OCI-M2 (cell line): ENCODE data around the gene AFAP1.
"Not testable (repeated sequence)": the region's sequence is repeated elsewhere in the genome, so short reads cannot be mapped to it uniquely, and the experiment has no call there.

Experiments
- DNase-seq: peaks from one replicate; lab custom pipeline; 2025; ENCODE audit not compliant: unreplicated experiment; lab: John Stamatoyannopoulos, UW

AFAP1 gene

GRCh38 chr4:7918187-7918586 is 21.5 kb downstream of the AFAP1 start:
- DNase-seq, result not testable (repeated sequence)

- no peak for DNase-seq
These were observed 22.0 kb downstream of the AFAP1 start for GRCh38 chr4:7917669-7918068.

- DNase-seq, result no peak
These were observed 23.8 kb downstream of the AFAP1 start for GRCh38 chr4:7915875-7916242.

- no peak for DNase-seq
These were observed 26.8 kb downstream of the AFAP1 start for GRCh38 chr4:7912826-7913225.

GRCh38 chr4:7910952-7911578 is 28.6 kb downstream of the AFAP1 start:
- no peak for DNase-seq

GRCh38 chr4:7910263-7910896 is 29.3 kb downstream of the AFAP1 start:
- DNase-seq, result no peak

- DNase-seq, result no peak
These were observed 30.0 kb downstream of the AFAP1 start for GRCh38 chr4:7909463-7910262.

- DNase-seq, result no peak
These were observed 31.0 kb downstream of the AFAP1 start for GRCh38 chr4:7908668-7909067.

GRCh38 chr4:7907142-7907541 is 32.5 kb downstream of the AFAP1 start:
- no peak for DNase-seq

GRCh38 chr4:7906171-7906701 is 33.4 kb downstream of the AFAP1 start:
- no peak for DNase-seq

- no peak for DNase-seq
These were observed 34.4 kb downstream of the AFAP1 start for GRCh38 chr4:7904952-7905915.

GRCh38 chr4:7903791-7904516 is 35.7 kb downstream of the AFAP1 start:
- no peak for DNase-seq

- no peak for DNase-seq
These were observed 36.8 kb downstream of the AFAP1 start for GRCh38 chr4:7902826-7903225.

- DNase-seq, result no peak
These were observed 37.5 kb downstream of the AFAP1 start for GRCh38 chr4:7902101-7902553.

- no peak for DNase-seq
These were observed 38.3 kb downstream of the AFAP1 start for GRCh38 chr4:7901311-7901885.

GRCh38 chr4:7900334-7900909 is 39.2 kb downstream of the AFAP1 start:
- DNase-seq, result no peak

- no peak for DNase-seq
These were observed 40.3 kb downstream of the AFAP1 start for GRCh38 chr4:7899184-7899869.

GRCh38 chr4:7898385-7898784 is 41.3 kb downstream of the AFAP1 start:
- no peak for DNase-seq

- DNase-seq, result no peak
These were observed 41.9 kb downstream of the AFAP1 start for GRCh38 chr4:7897811-7898210.
